Ovary (tissue), 9 donors: ENCODE data around the gene ADGRA1. TPM values are rescaled to one million over a fixed set of nuclear protein-coding genes. Genes with fewer than 3 reads are reported as not detected.

Experiments
- DNase-seq, 5 donors: peaks; one replicate each; pipeline ENCODE4 v3.0.0-alpha.2; 2019 to 2020
- H3K27ac ChIP-seq, 2 donors: fragments of 200-600 bp; one replicate each; pipeline versions ENCODE4 v1.5.1 to v1.8.0; 2019 to 2022
- H3K27me3 ChIP-seq: fragments of 200-600 bp; one replicate; pipeline ENCODE4 v1.8.0; 2022
- H3K36me3 ChIP-seq: fragments of 200-600 bp; sonication (generic); one replicate; pipeline ENCODE4 v1.5.1; 2019
- H3K4me1 ChIP-seq: one replicate; pipeline ENCODE4 v1.8.1; 2013; ENCODE audit warnings: mild to moderate bottlenecking, moderate library complexity; ENCODE audit not compliant: insufficient read depth
- H3K4me3 ChIP-seq: fragments of 200-600 bp; sonication (generic); one replicate; pipeline ENCODE4 v1.5.1; 2017
- H3K9me3 ChIP-seq, 2 donors: fragments of 200-600 bp in 1 of 2; sonication (generic) in 1 of 2; one replicate each; pipeline versions ENCODE4 v1.5.1 to v1.8.1; 2013 to 2019; ENCODE audit warnings: mild to moderate bottlenecking in 1 of 2, moderate library complexity in 1 of 2
- EP300 ChIP-seq: sonication (generic); formaldehyde crosslinking; IDR thresholded peaks from one replicate; pipeline ENCODE4 v1.6.1; 2017; ENCODE audit warnings: antibody characterized with exemption
- POLR2A ChIP-seq: fragments of 450-650 bp; IDR thresholded peaks from one replicate; pipeline ENCODE4 v1.6.1; 2017; ENCODE audit warnings: antibody characterized with exemption, mild to moderate bottlenecking, moderate library complexity
- WGBS, 3 donors: extraction: QIAGEN DNeasy Blood & Tissue Kit in 1 of 3; methylation state at CpG; one replicate each; pipeline versions ENCODE4 v1.1.5 to v1.1.7; 2013 to 2017; 5-methylcytosine and 5-hydroxymethylcytosine counted together
- intact Hi-C, 4 donors: fragments of 100-400 bp; cut with DNase I; formaldehyde crosslinking; loops; one replicate each; pipeline versions ENCODE4 v1.11.0 to v1.15.1; 2022 to 2023
- polyA plus RNA-seq, 2 donors: library from polyadenylated mRNA; stranded (reverse); fragments of 200-250 nt in 1 of 2; fragments of 350-450 nt in 1 of 2; fragmentation: Illumina TruSeq in 1 of 2; extraction: RNeasy Lipid Tissue Mini Kit (QIAGEN cat#74804) in 1 of 2; gene quantifications; one replicate each; pipeline ENCODE4 v1.2.3, GENCODE V29; 2013 to 2014
- total RNA-seq, 7 donors: library from RNA; depleted of rRNA in 2 of 7; stranded (reverse); fragments of >200 nt in 2 of 7; fragmentation: NEBNext Ultra II Directional in 3 of 7; extraction: Animal tissue kit (Norgen Biotek cat#: 25700) in 3 of 7; gene quantifications; one replicate each; pipeline versions ENCODE4 v1.1.0 to v1.2.4, GENCODE V29; 2016 to 2023
- TF ChIP-seq, protein P1 (sequence below), 3 donors: fragments of 450-650 bp in 2 of 3; fragments of 200-600 bp in 1 of 3; IDR thresholded peaks; one replicate each; pipeline versions ENCODE4 v1.5.1 to v1.8.0; 2016 to 2022; ENCODE audit warnings: antibody characterized with exemption in 3 of 3, mild to moderate bottlenecking in 1 of 3
- donor health status: DM: no; HTN: no; CAD: no; lungs with moderate emphysema.
- donor health status: DM: no; HTN: no; CAD: no.
- donor health status: Bipolar disorder and iron deficiency.
- donor health status: DM: yes; HTN: yes; CAD: no.
- donor health status: DM: no; HTN: no; CAD: no.
- donor health status: DM: yes; HTN: yes; CAD: no.

The ADGRA1 gene
- total and polyA plus RNA-seq, 9 donors = 0.07 to 0.92 (median 0.13) TPM; not detected in 5

DNA sequence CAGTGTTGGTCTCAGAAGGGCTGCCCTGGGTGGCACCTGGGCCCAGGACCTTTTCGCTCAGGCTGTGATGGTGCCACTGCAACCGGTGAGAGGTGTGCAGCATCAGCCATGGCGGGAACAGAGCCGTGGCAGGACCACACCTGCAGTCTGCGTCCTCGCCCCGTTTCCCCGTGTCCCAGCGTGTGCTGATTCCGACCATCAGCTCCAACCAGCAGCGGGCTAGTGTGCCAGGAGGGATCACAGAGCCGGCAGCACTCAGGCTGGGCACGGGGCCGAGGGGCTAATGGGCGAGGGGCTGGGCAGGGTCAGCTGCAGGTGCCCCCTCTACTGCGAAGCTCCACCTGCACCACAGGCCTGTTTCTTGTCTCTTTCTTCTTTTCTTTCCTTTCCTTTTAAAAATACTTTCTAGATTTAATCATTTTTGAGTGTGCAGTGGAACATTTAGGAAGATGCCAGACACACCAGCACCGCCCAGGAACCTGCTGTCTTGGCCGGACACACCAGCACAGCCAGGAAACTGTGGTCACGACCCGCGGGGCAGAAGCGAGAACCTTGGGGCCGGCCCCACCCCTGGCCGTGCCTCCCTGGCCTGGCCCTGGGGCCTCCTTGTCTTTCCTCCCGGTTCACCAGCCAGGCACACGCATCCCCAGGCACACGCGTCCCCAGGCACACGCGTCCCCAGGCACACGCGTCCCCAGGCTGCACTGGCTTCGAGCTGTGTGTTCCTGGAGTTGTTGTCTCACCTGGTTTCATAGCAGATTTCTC, 34.6 kb downstream of the ADGRA1 start:
- no peak for DNase-seq
- Histone ChIP-seq H3K27me3 (no peaks in the 10 kb centered on the region), H3K27ac (no peak overlapping the region), H3K9me3 (no peaks in the 10 kb centered on the region), H3K4me1 (no peaks in the 10 kb centered on the region), H3K36me3 (no peaks in the 10 kb centered on the region), H3K4me3 (no peak overlapping the region)
- intact Hi-C loops = loop anchor here in 2 of 4 donors (10.0 kb wide), 2 partner anchors 288 to 468 kb away; no protein-coding TSS in a partner anchor
- WGBS, 3 donors = 80 to 85% (median 84%) methylated on average over 33 of the region's 33 CpGs
- TF ChIP-seq POLR2A (no peak), EP300 (no peak)
- TF ChIP-seq, protein P1, sequence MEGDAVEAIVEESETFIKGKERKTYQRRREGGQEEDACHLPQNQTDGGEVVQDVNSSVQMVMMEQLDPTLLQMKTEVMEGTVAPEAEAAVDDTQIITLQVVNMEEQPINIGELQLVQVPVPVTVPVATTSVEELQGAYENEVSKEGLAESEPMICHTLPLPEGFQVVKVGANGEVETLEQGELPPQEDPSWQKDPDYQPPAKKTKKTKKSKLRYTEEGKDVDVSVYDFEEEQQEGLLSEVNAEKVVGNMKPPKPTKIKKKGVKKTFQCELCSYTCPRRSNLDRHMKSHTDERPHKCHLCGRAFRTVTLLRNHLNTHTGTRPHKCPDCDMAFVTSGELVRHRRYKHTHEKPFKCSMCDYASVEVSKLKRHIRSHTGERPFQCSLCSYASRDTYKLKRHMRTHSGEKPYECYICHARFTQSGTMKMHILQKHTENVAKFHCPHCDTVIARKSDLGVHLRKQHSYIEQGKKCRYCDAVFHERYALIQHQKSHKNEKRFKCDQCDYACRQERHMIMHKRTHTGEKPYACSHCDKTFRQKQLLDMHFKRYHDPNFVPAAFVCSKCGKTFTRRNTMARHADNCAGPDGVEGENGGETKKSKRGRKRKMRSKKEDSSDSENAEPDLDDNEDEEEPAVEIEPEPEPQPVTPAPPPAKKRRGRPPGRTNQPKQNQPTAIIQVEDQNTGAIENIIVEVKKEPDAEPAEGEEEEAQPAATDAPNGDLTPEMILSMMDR (IDR thresholded peaks at IDR 0.05) = no peak

DNA sequence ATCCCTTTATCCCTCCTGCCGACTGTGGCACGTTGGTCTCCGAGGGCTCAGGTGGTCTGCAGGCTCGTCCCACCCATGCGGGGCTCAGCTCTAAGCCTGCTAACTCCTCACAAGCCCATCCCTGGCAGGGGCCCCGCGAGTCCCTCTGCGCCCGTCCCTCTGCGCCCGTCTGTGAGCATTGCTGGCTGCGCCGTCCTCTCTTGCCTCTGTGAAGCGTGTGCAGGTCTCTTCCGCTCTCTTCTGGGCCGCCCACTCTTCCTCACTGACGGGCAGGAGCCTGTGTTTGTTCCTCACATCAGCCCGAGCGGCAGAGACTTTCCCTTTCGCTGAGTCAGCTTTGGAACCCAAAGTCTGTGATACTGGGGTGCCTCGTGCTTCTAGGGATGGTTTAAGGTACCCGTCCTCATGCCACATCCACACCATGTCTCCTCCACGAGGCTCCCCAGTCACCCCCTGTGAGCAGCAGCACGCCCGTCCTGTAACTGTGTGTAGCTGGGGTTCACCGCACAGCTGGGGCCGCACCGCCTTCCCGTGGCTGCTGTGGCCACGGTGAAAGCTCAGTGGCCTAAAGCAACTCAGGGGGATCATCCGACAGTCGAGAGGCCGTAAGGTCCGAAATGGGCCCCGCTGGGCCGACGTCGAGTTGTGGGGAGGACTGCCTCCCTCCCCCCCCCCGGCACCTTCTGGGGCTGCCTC, 35.5 kb downstream of the ADGRA1 start:
- H3K27me3 ChIP-seq = no peaks in the 10 kb centered on the region
- intact Hi-C loops = loop anchor here in 2 of 4 donors (10.0 kb wide), 2 partner anchors 288 to 468 kb away; no protein-coding TSS in a partner anchor
- peak in 1 of 5 donors; percentile 22 for DNase-seq
- 72 to 85% (median 84%) methylated on average over 39 of the region's 39 CpGs for WGBS, 3 donors
- H3K9me3 ChIP-seq = no peaks in the 10 kb centered on the region
- no peaks in the 10 kb centered on the region for H3K36me3 ChIP-seq
- H3K27ac ChIP-seq = no peak overlapping the region
- no peak overlapping the region for H3K4me3 ChIP-seq
- H3K4me1 ChIP-seq = no peaks in the 10 kb centered on the region
- TF ChIP-seq EP300 (no peak), POLR2A (no peak)
- TF ChIP-seq, protein P1 (IDR thresholded peaks at IDR 0.05) = no peak

DNA sequence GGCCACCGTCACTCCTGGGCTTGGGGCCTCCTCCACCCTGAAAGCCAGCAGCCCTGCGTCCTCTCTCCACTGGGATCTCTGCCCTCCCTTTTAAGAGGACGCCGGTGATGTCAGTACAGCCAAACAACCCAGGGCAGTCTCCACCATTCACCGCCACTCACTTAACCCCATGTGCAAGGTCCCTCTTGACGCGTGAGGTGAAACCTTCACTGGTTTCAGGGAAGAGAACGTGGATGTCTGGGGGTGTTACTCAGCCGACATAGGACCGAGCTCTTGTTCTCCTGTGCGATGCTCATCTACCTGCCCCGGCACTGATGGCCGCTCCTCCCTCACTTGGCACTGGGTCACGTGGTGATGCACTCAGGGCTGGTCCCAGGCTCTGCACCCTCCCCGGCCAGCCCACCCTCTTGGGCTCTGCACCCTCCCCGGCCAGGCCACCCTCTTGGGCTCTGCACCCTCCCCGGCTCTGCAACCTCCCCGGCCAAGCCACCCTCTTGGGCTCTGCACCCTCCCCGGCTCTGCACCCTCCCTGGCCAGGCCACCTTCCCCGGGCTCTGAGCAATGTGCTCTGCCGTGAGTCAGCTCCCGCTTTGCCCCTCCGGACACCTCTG, 36.1 kb downstream of the ADGRA1 start:
- TF ChIP-seq, protein P1 (IDR thresholded peaks at IDR 0.05) = no peak
- TF ChIP-seq POLR2A = no peak
- no peak for TF ChIP-seq EP300
- no peaks in the 10 kb centered on the region for H3K36me3 ChIP-seq
- H3K27ac ChIP-seq = no peak overlapping the region
- H3K27me3 ChIP-seq = no peaks in the 10 kb centered on the region
- WGBS, 3 donors = 68 to 77% (median 75%) methylated on average over 22 to 23 of the region's 23 CpGs
- intact Hi-C loops = loop anchor here in 2 of 4 donors (10.0 kb wide), 2 partner anchors 289 to 469 kb away; no protein-coding TSS in a partner anchor
- DNase-seq = peak in 1 of 5 donors; percentile 26
- H3K4me1 ChIP-seq = no peaks in the 10 kb centered on the region
- no peak overlapping the region for H3K4me3 ChIP-seq
- H3K9me3 ChIP-seq = no peaks in the 10 kb centered on the region

DNA sequence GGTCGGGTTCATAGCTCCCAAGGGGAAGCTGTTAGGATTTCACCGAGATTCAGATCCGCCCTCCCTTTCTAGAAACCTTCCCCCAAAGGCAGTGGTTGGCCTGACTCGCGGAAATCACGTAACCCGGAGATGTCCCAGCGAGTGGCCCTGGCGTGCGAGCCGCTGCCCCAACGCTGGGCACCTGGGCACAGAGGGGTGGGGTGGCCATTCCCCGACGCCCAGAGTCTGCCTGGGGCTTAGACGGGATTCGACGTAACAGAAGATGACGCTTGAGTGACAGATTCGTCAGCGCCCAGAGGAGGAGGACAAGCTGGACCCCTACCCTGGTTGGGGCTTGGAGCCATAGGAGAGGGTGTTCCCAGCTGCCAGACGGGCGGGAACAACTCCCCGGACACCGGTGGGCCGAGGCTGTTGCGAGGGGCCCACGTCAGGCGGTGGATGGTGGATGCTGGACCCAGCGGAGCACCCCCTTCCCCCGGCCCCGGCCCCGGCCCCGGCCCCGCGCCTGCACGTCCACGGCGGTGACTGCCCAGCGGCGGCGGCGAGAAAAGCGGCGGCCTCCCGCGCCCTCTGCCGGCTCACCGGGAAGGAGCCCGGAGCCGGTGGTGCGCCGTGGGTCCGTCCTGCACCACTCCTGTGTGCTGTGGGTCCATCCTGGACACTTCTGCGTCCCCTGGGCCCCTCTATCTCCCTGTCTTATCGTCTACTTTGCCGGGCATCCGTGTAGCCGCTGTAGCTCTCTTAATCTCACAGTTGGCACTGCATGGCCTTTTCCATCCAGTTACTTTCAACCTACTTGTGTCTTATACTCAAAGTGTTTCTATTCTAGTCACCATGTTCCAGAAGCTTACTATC, 36.9 kb downstream of the ADGRA1 start:
- no peaks in the 10 kb centered on the region for H3K36me3 ChIP-seq
- TF ChIP-seq, protein P1 (IDR thresholded peaks at IDR 0.05) = no peak
- TF ChIP-seq POLR2A (no peak), EP300 (no peak)
- DNase-seq = peak in 2 of 5 donors; percentile 52 to 63
- WGBS, 3 donors = 21 to 47% (median 39%) methylated on average over 41 to 58 of the region's 58 CpGs
- no peaks in the 10 kb centered on the region for H3K27me3 ChIP-seq
- H3K4me3 ChIP-seq = no peak overlapping the region
- no peak overlapping the region for H3K27ac ChIP-seq
- no peaks in the 10 kb centered on the region for H3K4me1 ChIP-seq
- intact Hi-C loops = loop anchor here in 3 of 4 donors (5.0 to 10.0 kb wide), 3 partner anchors 287 to 470 kb away; no protein-coding TSS in a partner anchor
- H3K9me3 ChIP-seq = no peaks in the 10 kb centered on the region
